ENCODE results near the gene MLST8. TPM values are rescaled to one million over a fixed set of nuclear protein-coding genes. Genes with fewer than 3 reads are reported as not detected.

The MLST8 gene
- total RNA-seq, 1 experiment from 2014 or later, result 58.7 TPM

- no peaks in the 10 kb centered on the region for H4K20me1 ChIP-seq (ENCODE audit: insufficient read depth)
- no peaks in the 10 kb centered on the region for H3K9me3 ChIP-seq (ENCODE audit: control insufficient read depth in 1 of 2, insufficient read depth in 1 of 2, low read depth in 1 of 2, low read length in 2 of 2)
- ATAC-seq (no peak), DNase-seq (ENCODE audit: low read depth, low spot score) (no peak)
- H3K27ac ChIP-seq (ENCODE audit: low read depth, low read length), result no peak overlapping the region
- CTCF ChIA-PET, result no interaction called here
- TF ChIP-seq MAX (IDR thresholded peaks at IDR 0.05) (no peak), POLR2A (IDR thresholded peaks at IDR 0.05; ENCODE audit: borderline replicate concordance, extremely low read depth, insufficient read depth, insufficient read length) (no peak), POLR2AphosphoS5 (IDR thresholded peaks at IDR 0.05; ENCODE audit: low read depth, low read length) (no peak), RAD21 (IDR thresholded peaks at IDR 0.05; ENCODE audit: low read depth) (no peak), JUND (IDR thresholded peaks at IDR 0.05) (no peak), SP1 (IDR thresholded peaks at IDR 0.05; ENCODE audit: low read depth) (no peak), EZH2phosphoT487 (IDR thresholded peaks at IDR 0.05; ENCODE audit: borderline replicate concordance) (no peak), YY1 (IDR thresholded peaks at IDR 0.05; ENCODE audit: extremely low read depth, insufficient replicate concordance, low read depth, low read length) (no peak), FOSL1 (IDR thresholded peaks at IDR 0.05; ENCODE audit: low read depth) (no peak), EGR1 (IDR thresholded peaks at IDR 0.05; ENCODE audit: low read depth) (no peak), REST (IDR thresholded peaks at IDR 0.05; ENCODE audit: low read depth) (no peak), SIN3A (IDR thresholded peaks at IDR 0.05; ENCODE audit: low read depth) (no peak), ZNF274 (IDR thresholded peaks at IDR 0.05; ENCODE audit: low read depth, low read length) (no peak), SRF (IDR thresholded peaks at IDR 0.05; ENCODE audit: low read depth) (no peak), CEBPB (IDR thresholded peaks at IDR 0.05; ENCODE audit: low read depth) (no peak), EZH2 (IDR thresholded peaks at IDR 0.05) (no peak)
- TF ChIP-seq, protein P1, sequence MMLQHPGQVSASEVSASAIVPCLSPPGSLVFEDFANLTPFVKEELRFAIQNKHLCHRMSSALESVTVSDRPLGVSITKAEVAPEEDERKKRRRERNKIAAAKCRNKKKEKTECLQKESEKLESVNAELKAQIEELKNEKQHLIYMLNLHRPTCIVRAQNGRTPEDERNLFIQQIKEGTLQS (IDR thresholded peaks at IDR 0.05), result no peak
- TF ChIP-seq, protein P2, sequence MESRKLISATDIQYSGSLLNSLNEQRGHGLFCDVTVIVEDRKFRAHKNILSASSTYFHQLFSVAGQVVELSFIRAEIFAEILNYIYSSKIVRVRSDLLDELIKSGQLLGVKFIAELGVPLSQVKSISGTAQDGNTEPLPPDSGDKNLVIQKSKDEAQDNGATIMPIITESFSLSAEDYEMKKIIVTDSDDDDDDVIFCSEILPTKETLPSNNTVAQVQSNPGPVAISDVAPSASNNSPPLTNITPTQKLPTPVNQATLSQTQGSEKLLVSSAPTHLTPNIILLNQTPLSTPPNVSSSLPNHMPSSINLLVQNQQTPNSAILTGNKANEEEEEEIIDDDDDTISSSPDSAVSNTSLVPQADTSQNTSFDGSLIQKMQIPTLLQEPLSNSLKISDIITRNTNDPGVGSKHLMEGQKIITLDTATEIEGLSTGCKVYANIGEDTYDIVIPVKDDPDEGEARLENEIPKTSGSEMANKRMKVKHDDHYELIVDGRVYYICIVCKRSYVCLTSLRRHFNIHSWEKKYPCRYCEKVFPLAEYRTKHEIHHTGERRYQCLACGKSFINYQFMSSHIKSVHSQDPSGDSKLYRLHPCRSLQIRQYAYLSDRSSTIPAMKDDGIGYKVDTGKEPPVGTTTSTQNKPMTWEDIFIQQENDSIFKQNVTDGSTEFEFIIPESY (IDR thresholded peaks at IDR 0.05; ENCODE audit: extremely low read depth, insufficient replicate concordance, low read length), result no peak
- peaks cover 5 to 6% of the 10 kb centered on the region in 2 experiments; a peak in 2 of 4 replicates for H3K36me3 ChIP-seq (ENCODE audit: control insufficient read depth in 1 of 2, insufficient read depth in 2 of 2, low read length in 2 of 2)
- H3K4me2 ChIP-seq (ENCODE audit: low read length), result no peak overlapping the region
- H3K9ac ChIP-seq (ENCODE audit: low read length), result no peak overlapping the region
- RAD21 ChIA-PET (ENCODE audit: low non-redundant PET in 1 of 2, low total read pairs in 2 of 2, uncharacterized antibody in 2 of 2, unreplicated experiment in 2 of 2), result no interaction called here
- H2AFZ ChIP-seq (ENCODE audit: low read depth, low read length, poor library complexity, severe bottlenecking), result no peak overlapping the region
- H3K4me3 ChIP-seq (replicated peaks in 1 of 2; ENCODE audit: low read depth in 1 of 2, low read length in 2 of 2), result no peak overlapping the region
- no peaks in the 10 kb centered on the region for H3K9me2 ChIP-seq (ENCODE audit: insufficient read depth)
- no peaks in the 10 kb centered on the region for H3K27me3 ChIP-seq (ENCODE audit: insufficient read depth, low read length)
- H3K79me2 ChIP-seq (ENCODE audit: insufficient read depth, low read length), result peaks cover 3% of the 10 kb centered on the region; the same call in 1 of the 2 replicates
- peaks cover 0 to 14% of the 10 kb centered on the region in 2 experiments; a peak in 2 of 4 replicates for H3K4me1 ChIP-seq (ENCODE audit: control insufficient read depth in 1 of 2, insufficient read depth in 2 of 2, low read length in 2 of 2)
- BruUV-seq (replicated peaks), result no TSS peak
- intact Hi-C loops (cut with micrococcal nuclease), result no loop called here
- POLR2A ChIA-PET, result interaction anchor here (1.2 kb wide), 1 partner anchor 17 kb away, joined by 3 read pairs; the partner anchor contains the start of gene ECI1
Measured at GRCh38 chr16:2234813-2235170, 29.5 kb downstream of the MLST8 start.
